SK-N-SH (cell line): ENCODE measurements around the gene COPS4. TPM values are rescaled to one million over a fixed set of nuclear protein-coding genes. Genes with fewer than 3 reads are reported as not detected.

Experiments used
- CTCF ChIA-PET: fragments of 300-600, 350-600 bp; formaldehyde crosslinking; extraction: SDS; loops from one replicate; lab custom pipeline; 2021; lab: Yijun Ruan, JAX
- POLR2A ChIA-PET: fragments of 350-600 bp; sonication (Branson Sonifier 250); formaldehyde crosslinking; extraction: SDS; loops from one replicate; lab custom pipeline; 2020; ENCODE audit warnings: antibody characterized with exemption, inconsistent platforms; lab: Yijun Ruan, JAX
- DNase-seq: peaks from one replicate; pipeline ENCODE4 v3.0.0; 2012
- H2AFZ ChIP-seq: fragments of 200-600 bp; sonication (generic); 2 replicates; pipeline ENCODE4 v1.8.1; 2016; ENCODE audit warnings: antibody characterized with exemption, mild to moderate bottlenecking, low read depth
- H3F3A ChIP-seq: fragments of 200-600 bp; sonication (generic); replicated peaks from 2 replicates; pipeline ENCODE3; 2016; ENCODE audit warnings: antibody characterized with exemption, mild to moderate bottlenecking; ENCODE audit not compliant: insufficient read depth
- H3K27ac ChIP-seq, 2 experiments: fragments of 200-500 bp in 1 of 2; fragments of 200-600 bp in 1 of 2; sonication (Bioruptor generic) in 1 of 2; sonication (generic), shearing (Covaris generic) in 1 of 2; 2 replicates each; pipeline versions ENCODE4 v1.5.1 to v1.6.1; 2014 to 2016; ENCODE audit warnings: low read depth in 2 of 2, inconsistent platforms in 1 of 2, low read length in 1 of 2, mild to moderate bottlenecking in 1 of 2, mixed read lengths in 1 of 2
- H3K27me3 ChIP-seq: fragments of 200-600 bp; sonication (generic), shearing (Covaris generic); 2 replicates; pipeline ENCODE4 v1.6.1; 2016; ENCODE audit warnings: mixed run types; ENCODE audit not compliant: insufficient read depth
- H3K36me3 ChIP-seq, 2 experiments: fragments of 200-500 bp in 1 of 2; fragments of 200-600 bp in 1 of 2; sonication (Bioruptor generic) in 1 of 2; sonication (generic) in 1 of 2; replicated peaks in 1 of 2; 2 replicates each; pipeline versions ENCODE3 to v1.5.1; 2014 to 2016; ENCODE audit warnings: low read length in 1 of 2, mild to moderate bottlenecking in 1 of 2; ENCODE audit not compliant: insufficient read depth in 2 of 2, control insufficient read depth in 1 of 2
- H3K4me1 ChIP-seq, 2 experiments: fragments of 200-500 bp in 1 of 2; fragments of 200-600 bp in 1 of 2; sonication (Bioruptor generic) in 1 of 2; sonication (generic), shearing (Covaris generic) in 1 of 2; 2 replicates each; pipeline versions ENCODE4 v1.5.1 to v1.6.1; 2014 to 2016; ENCODE audit warnings: low read depth in 1 of 2, low read length in 1 of 2, mixed run types in 1 of 2; ENCODE audit not compliant: insufficient read depth in 2 of 2, control insufficient read depth in 1 of 2
- H3K4me2 ChIP-seq: fragments of 200-600 bp; sonication (generic), shearing (Covaris generic); 2 replicates; pipeline ENCODE4 v1.6.1; 2017; ENCODE audit warnings: mixed run types
- H3K4me3 ChIP-seq, 2 experiments: fragments of 200-500 bp in 1 of 2; fragments of 200-600 bp in 1 of 2; sonication (Bioruptor generic) in 1 of 2; sonication (generic), shearing (Covaris generic) in 1 of 2; 2 replicates each; pipeline versions ENCODE4 v1.5.1 to v1.8.1; 2014 to 2016; ENCODE audit warnings: low read depth in 2 of 2, inconsistent platforms in 1 of 2, low read length in 1 of 2, mild to moderate bottlenecking in 1 of 2, mixed read lengths in 1 of 2, moderate library complexity in 1 of 2
- H3K79me2 ChIP-seq: fragments of 200-600 bp; sonication (generic); 2 replicates; pipeline ENCODE4 v1.8.1; 2017; ENCODE audit warnings: mild to moderate bottlenecking; ENCODE audit not compliant: insufficient read depth
- H3K9ac ChIP-seq: fragments of 200-600 bp; sonication (generic); 2 replicates; pipeline ENCODE4 v1.6.1; 2017; ENCODE audit warnings: mixed run types
- H3K9me2 ChIP-seq: fragments of 200-600 bp; sonication (generic); 2 replicates; pipeline ENCODE4 v1.6.1; 2017; ENCODE audit warnings: mixed run types
- H3K9me3 ChIP-seq: fragments of 200-600 bp; sonication (generic); 2 replicates; pipeline ENCODE4 v1.6.1; 2017; ENCODE audit warnings: mixed run types, mild to moderate bottlenecking, moderate library complexity
- H4K20me1 ChIP-seq: fragments of 200-600 bp; sonication (generic); 2 replicates; pipeline ENCODE4 v1.6.1; 2017; ENCODE audit warnings: mild to moderate bottlenecking, mixed run types; ENCODE audit not compliant: insufficient read depth
- ELF1 ChIP-seq: IDR thresholded peaks from 2 replicates; pipeline ENCODE4 v1.4.0; 2012
- EP300 ChIP-seq, 2 experiments: IDR thresholded peaks; 2 replicates each; pipeline versions ENCODE4 v1.4.0 to v1.6.1; 2012; ENCODE audit warnings: borderline replicate concordance in 1 of 2, low read depth in 1 of 2, low read length in 1 of 2
- FOSL2 ChIP-seq: IDR thresholded peaks from 2 replicates; pipeline ENCODE4 v1.4.0; 2012; ENCODE audit warnings: low read depth, mild to moderate bottlenecking, moderate library complexity, borderline replicate concordance
- JUND ChIP-seq: IDR thresholded peaks from 2 replicates; pipeline ENCODE4 v1.4.0; 2012
- POLR2AphosphoS5 ChIP-seq: IDR thresholded peaks from 2 replicates; pipeline ENCODE4 v1.6.1; 2012; ENCODE audit warnings: low read depth, low read length
- RAD21 ChIP-seq: IDR thresholded peaks from 2 replicates; pipeline ENCODE4 v1.6.1; 2012; ENCODE audit warnings: mild to moderate bottlenecking, low read length
- RFX5 ChIP-seq: IDR thresholded peaks from 2 replicates; pipeline ENCODE4 v1.6.1; 2012; ENCODE audit warnings: mild to moderate bottlenecking, improper control_type of control experiment, low read length
- RXRA ChIP-seq: IDR thresholded peaks from 2 replicates; pipeline ENCODE4 v1.4.0; 2012; ENCODE audit warnings: low read depth, mild to moderate bottlenecking, borderline replicate concordance
- SIN3A ChIP-seq: IDR thresholded peaks from 2 replicates; pipeline ENCODE4 v1.6.1; 2012; ENCODE audit warnings: low read depth, mild to moderate bottlenecking, low read length, moderate library complexity, borderline replicate concordance
- TEAD4 ChIP-seq: IDR thresholded peaks from 2 replicates; pipeline ENCODE4 v1.4.0; 2012; ENCODE audit warnings: mild to moderate bottlenecking, borderline replicate concordance; ENCODE audit not compliant: insufficient read depth
- YY1 ChIP-seq: IDR thresholded peaks from 2 replicates; pipeline ENCODE4 v1.4.0; 2012; ENCODE audit warnings: low read depth, mild to moderate bottlenecking
- WGBS: methylation state at CpG from one replicate; pipeline ENCODE4 v1.1.6; 2017; ENCODE audit warnings: low lambda C conversion rate; 5-methylcytosine and 5-hydroxymethylcytosine counted together
- polyA plus RNA-seq, 3 experiments: library from polyadenylated mRNA; depleted of rRNA; stranded (reverse); fragments of >200 nt; gene quantifications; 2 replicates each; pipeline ENCODE4 v1.2.3, GENCODE V29; 2012
- TF ChIP-seq, protein P1 (sequence below): IDR thresholded peaks from 2 replicates; pipeline ENCODE4 v1.6.1; 2012; ENCODE audit warnings: mild to moderate bottlenecking, low read depth, low read length, moderate library complexity
- TF ChIP-seq, protein P2 (sequence below): fragments of 150-350 bp; IDR thresholded peaks from 2 replicates; pipeline ENCODE4 v1.6.1; 2016; ENCODE audit warnings: mild to moderate bottlenecking, low read depth, low read length
- TF ChIP-seq, protein P3 (sequence below): IDR thresholded peaks from 2 replicates; pipeline ENCODE4 v1.4.0; 2012; ENCODE audit warnings: low read depth

COPS4 gene
- polyA plus RNA-seq, 1 of the 3 experiments (the other 2 are of a cell fraction) = 33.9 TPM

DNA sequence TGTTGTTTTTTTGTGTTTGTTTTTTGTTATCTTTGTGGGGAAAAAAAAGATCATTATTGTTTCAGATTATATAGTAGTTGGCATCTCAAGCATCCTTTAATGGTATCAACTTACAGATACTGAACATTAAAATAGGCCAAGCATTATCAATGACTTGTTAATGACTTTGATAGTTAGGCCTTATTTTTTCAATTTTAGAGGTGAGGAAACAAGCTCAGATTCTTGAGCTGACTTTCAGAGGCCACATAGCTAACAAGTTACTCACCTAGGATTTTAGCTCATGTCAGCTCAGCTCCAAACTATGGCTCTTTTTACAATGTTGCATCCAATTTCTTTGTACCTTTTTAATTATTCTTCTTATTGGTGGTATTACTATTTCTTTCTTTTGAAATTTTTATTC, 80.0 kb downstream of the COPS4 start:
- no peaks in the 10 kb centered on the region for H4K20me1 ChIP-seq
- H3K79me2 ChIP-seq = no peaks in the 10 kb centered on the region; the same call in 1 of the 2 replicates
- H3K4me3 ChIP-seq = no peak overlapping the region
- H3K4me2 ChIP-seq = peak overlapping the region; percentile 53; the same call in 1 of the 2 replicates
- no peaks in the 10 kb centered on the region for H3K36me3 ChIP-seq
- ChIA-PET POLR2A (no interaction called here), CTCF (no interaction called here)
- H3K9ac ChIP-seq = peak overlapping the region; percentile 43; the same call in 1 of the 2 replicates
- peaks cover 3 to 25% of the 10 kb centered on the region in 2 experiments for H3K4me1 ChIP-seq
- peaks cover 40% of the 10 kb centered on the region for H3F3A ChIP-seq
- no peak for DNase-seq
- peak overlapping the region; percentile 87; the same call in 1 of the 2 replicates for H2AFZ ChIP-seq
- TF ChIP-seq FOSL2 (peak; percentile 44; the same call in 1 of the 2 replicates), TEAD4 (peak; percentile 36; the same call in 1 of the 2 replicates), RXRA (no peak), JUND (peak; percentile 64), RAD21 (no peak), EP300 (IDR thresholded peaks at IDR 0.05; ENCODE audit: borderline replicate concordance in 1 of 2, low read depth in 1 of 2, low read length in 1 of 2) (peak in 1 of 2 experiments; percentile 39; a peak in 1 of 4 replicates)
- TF ChIP-seq, protein P1, sequence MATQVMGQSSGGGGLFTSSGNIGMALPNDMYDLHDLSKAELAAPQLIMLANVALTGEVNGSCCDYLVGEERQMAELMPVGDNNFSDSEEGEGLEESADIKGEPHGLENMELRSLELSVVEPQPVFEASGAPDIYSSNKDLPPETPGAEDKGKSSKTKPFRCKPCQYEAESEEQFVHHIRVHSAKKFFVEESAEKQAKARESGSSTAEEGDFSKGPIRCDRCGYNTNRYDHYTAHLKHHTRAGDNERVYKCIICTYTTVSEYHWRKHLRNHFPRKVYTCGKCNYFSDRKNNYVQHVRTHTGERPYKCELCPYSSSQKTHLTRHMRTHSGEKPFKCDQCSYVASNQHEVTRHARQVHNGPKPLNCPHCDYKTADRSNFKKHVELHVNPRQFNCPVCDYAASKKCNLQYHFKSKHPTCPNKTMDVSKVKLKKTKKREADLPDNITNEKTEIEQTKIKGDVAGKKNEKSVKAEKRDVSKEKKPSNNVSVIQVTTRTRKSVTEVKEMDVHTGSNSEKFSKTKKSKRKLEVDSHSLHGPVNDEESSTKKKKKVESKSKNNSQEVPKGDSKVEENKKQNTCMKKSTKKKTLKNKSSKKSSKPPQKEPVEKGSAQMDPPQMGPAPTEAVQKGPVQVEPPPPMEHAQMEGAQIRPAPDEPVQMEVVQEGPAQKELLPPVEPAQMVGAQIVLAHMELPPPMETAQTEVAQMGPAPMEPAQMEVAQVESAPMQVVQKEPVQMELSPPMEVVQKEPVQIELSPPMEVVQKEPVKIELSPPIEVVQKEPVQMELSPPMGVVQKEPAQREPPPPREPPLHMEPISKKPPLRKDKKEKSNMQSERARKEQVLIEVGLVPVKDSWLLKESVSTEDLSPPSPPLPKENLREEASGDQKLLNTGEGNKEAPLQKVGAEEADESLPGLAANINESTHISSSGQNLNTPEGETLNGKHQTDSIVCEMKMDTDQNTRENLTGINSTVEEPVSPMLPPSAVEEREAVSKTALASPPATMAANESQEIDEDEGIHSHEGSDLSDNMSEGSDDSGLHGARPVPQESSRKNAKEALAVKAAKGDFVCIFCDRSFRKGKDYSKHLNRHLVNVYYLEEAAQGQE = no peak
- TF ChIP-seq, protein P2, sequence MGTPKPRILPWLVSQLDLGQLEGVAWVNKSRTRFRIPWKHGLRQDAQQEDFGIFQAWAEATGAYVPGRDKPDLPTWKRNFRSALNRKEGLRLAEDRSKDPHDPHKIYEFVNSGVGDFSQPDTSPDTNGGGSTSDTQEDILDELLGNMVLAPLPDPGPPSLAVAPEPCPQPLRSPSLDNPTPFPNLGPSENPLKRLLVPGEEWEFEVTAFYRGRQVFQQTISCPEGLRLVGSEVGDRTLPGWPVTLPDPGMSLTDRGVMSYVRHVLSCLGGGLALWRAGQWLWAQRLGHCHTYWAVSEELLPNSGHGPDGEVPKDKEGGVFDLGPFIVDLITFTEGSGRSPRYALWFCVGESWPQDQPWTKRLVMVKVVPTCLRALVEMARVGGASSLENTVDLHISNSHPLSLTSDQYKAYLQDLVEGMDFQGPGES = no peak
- TF ChIP-seq, protein P3, sequence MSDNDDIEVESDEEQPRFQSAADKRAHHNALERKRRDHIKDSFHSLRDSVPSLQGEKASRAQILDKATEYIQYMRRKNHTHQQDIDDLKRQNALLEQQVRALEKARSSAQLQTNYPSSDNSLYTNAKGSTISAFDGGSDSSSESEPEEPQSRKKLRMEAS = no peak
- no peaks in the 10 kb centered on the region for H3K9me3 ChIP-seq
- no peaks in the 10 kb centered on the region for H3K27me3 ChIP-seq
- no peaks in the 10 kb centered on the region for H3K9me2 ChIP-seq
- peak overlapping the region; percentile 53 to 55; a peak in 3 of 4 replicates for H3K27ac ChIP-seq

DNA sequence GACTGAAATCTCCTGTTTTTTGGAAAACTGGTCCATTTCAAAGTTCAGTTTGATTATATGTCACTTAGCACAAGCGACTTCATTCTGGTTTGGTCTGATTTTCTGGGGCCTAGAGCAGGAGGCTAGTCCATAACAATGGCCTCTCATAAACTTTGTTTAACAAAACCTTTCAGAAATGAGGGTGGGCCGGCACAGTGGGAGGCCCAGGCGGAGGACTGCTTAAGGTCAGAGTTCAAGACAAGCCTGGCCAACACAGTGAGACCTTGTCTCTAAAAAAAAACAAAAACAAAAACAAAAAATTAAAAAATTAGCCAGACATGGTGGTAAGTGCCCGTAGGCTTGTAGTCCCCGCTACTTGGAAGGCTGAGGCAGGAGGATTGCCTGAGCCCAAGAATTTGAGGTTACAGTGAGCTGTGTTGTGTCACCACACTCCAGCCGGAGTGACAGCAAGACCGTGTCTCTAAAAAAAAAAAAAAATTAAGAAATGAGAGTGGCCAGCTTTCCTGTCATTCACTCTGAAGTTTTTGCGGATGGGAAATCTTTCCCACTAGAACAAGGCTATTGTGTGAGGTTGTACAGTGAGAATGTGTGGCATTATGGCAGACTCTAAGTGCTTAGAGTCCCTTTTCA, 80.8 kb downstream of the COPS4 start:
- peak overlapping the region; percentile 87; the same call in 1 of the 2 replicates for H2AFZ ChIP-seq
- no peaks in the 10 kb centered on the region for H4K20me1 ChIP-seq
- CTCF ChIA-PET = no interaction called here
- H3K9me3 ChIP-seq = no peaks in the 10 kb centered on the region
- TF ChIP-seq POLR2AphosphoS5 (no peak), YY1 (no peak), ELF1 (no peak), RFX5 (no peak), SIN3A (no peak), EP300 (IDR thresholded peaks at IDR 0.05; ENCODE audit: borderline replicate concordance in 1 of 2, low read depth in 1 of 2, low read length in 1 of 2) (no peak)
- no peak overlapping the region for H3K4me3 ChIP-seq
- H3K27ac ChIP-seq = peak overlapping the region; percentile 13 to 55; a peak in 3 of 4 replicates
- peaks cover 33% of the 10 kb centered on the region for H3F3A ChIP-seq
- no peaks in the 10 kb centered on the region for H3K36me3 ChIP-seq
- H3K4me1 ChIP-seq = peaks cover 0 to 25% of the 10 kb centered on the region in 2 experiments; a peak in 3 of 4 replicates
- no peak for DNase-seq
- no peaks in the 10 kb centered on the region for H3K9me2 ChIP-seq
- H3K27me3 ChIP-seq = no peaks in the 10 kb centered on the region
- WGBS = 76% methylated on average over 8 of the region's 8 CpGs
- no peak overlapping the region for H3K9ac ChIP-seq
- H3K79me2 ChIP-seq = no peaks in the 10 kb centered on the region; the same call in 1 of the 2 replicates
- H3K4me2 ChIP-seq = no peak overlapping the region
- POLR2A ChIA-PET = no interaction called here
